Fibroblast of skin of left biceps (primary cell): ENCODE results near the gene GON7.
"Not testable (repeated sequence)": the region's sequence is repeated elsewhere in the genome, so short reads cannot be mapped to it uniquely, and the experiment has no call there.

Source experiments
- DNase-seq, 2 experiments: peaks; one replicate each; pipeline ENCODE4 v3.0.0-alpha.2; 2013; ENCODE audit warnings: low read depth in 2 of 2

GON7 gene

GRCh38 chr14:93200553-93200952 is 6.3 kb downstream of the GON7 start:
- DNase-seq = no peak

- DNase-seq = no peak
Measured at GRCh38 chr14:93199031-93199430, 7.8 kb downstream of the GON7 start.

GRCh38 chr14:93195316-93195999 is 11.4 kb downstream of the GON7 start:
- no peak for DNase-seq

- no peak for DNase-seq
Measured at GRCh38 chr14:93186956-93187355, 19.9 kb downstream of the GON7 start.

GRCh38 chr14:93186466-93186865 is 20.4 kb downstream of the GON7 start:
- no peak for DNase-seq

GRCh38 chr14:93185349-93185720 is 21.5 kb downstream of the GON7 start:
- DNase-seq = no peak

- peak in 1 of 2 experiments; percentile 46 for DNase-seq
Measured at GRCh38 chr14:93184391-93185348, 22.2 kb downstream of the GON7 start, which contains the start of the genes LYSET and MOAP1. Gene LYSET, plus strand, starts transcription at chr14:93185317. Its CDS starts 89 bp downstream, at chr14:93185406. Gene MOAP1, minus strand, starts transcription at chr14:93184897. Its CDS starts 655 bp downstream, at chr14:93184242.

- no peak for DNase-seq
Measured at GRCh38 chr14:93183596-93184317, 23.1 kb downstream of the GON7 start.

DNA sequence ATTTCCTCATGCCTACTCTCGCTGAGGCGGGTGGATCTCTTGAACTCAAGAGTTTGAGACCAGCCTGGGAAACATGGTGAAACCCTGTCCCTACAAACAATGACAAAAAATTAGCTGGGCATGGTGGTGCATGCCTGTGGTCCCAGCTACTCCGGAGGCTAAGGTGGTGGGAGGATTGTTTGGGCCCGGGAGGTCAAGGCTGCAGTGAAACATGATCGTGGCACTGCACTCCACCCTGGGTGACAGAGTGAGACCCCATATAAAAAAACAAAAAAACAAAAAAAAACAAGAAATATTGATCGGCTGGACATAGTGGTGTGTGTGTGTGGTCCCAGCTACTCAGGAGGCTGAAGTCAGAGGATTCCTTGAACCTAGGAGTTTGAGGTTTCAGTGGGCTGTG is 31.4 kb downstream of the GON7 start:
- no peak for DNase-seq

GRCh38 chr14:93174731-93175130 is 32.1 kb downstream of the GON7 start:
- DNase-seq = not testable (repeated sequence)

- DNase-seq = no peak
Measured at GRCh38 chr14:93173943-93174395, 32.9 kb downstream of the GON7 start.

DNA sequence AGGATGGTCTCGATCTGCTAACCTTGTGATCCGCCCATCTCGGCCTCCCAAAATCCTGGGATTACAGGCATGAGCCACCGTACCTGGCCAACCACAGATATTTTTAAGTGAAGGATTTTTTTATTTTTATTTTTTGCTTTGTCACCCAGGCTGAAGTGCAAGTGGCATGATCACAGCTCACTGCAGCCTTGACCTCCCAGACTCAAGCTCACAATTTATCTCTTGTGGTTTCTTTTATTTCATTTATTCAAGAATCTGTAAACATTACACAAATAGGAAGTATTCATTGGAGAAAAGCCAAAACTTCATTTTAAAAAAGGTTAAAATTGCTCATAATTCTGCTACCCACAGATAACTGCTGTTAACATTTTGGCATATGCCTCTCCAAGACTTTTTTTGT is 35.5 kb downstream of the GON7 start:
- no peak for DNase-seq

DNA sequence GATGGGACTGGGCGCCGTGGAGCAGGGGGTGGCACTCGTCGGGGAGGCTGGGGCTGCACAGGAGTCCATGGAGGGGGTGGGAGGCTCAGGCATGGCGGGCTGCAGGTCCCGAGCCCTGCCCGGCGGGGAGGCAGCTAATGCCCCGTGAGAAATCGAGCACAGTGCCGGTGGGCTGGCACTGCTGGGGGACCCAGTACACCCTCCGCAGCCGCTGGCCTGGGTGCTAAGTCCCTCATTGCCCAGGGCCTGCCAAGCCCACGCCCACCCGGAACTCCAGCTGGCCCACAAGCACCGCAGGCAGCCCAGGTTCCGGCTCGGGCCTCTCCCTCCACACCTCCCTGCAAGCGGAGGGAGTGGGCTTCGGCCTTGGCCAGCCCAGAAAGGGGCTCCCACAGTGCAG is 36.7 kb downstream of the GON7 start:
- not testable (repeated sequence) for DNase-seq

- not testable (repeated sequence) for DNase-seq
Measured at GRCh38 chr14:93169619-93170018, 37.2 kb downstream of the GON7 start.

DNA sequence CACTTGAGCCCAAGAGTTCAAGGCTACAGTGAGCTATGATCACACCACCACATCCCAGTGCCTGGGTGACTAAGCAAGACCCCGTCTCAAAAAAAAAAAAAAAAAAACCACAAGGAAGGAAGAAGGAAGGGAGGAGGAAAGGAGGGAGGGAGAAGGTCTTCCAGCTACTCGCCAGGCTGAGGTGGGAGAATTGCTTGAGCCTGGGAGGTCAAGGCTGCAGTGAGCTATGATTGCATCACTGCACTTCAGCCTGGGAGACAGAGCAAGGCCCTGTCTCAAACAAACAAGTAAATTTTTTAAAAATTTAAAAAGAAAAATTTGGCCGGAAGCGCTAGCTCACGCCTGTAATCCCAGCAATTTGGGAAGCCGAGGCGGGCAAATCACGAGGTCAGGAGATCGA is 38.3 kb downstream of the GON7 start:
- DNase-seq = not testable (repeated sequence)

DNA sequence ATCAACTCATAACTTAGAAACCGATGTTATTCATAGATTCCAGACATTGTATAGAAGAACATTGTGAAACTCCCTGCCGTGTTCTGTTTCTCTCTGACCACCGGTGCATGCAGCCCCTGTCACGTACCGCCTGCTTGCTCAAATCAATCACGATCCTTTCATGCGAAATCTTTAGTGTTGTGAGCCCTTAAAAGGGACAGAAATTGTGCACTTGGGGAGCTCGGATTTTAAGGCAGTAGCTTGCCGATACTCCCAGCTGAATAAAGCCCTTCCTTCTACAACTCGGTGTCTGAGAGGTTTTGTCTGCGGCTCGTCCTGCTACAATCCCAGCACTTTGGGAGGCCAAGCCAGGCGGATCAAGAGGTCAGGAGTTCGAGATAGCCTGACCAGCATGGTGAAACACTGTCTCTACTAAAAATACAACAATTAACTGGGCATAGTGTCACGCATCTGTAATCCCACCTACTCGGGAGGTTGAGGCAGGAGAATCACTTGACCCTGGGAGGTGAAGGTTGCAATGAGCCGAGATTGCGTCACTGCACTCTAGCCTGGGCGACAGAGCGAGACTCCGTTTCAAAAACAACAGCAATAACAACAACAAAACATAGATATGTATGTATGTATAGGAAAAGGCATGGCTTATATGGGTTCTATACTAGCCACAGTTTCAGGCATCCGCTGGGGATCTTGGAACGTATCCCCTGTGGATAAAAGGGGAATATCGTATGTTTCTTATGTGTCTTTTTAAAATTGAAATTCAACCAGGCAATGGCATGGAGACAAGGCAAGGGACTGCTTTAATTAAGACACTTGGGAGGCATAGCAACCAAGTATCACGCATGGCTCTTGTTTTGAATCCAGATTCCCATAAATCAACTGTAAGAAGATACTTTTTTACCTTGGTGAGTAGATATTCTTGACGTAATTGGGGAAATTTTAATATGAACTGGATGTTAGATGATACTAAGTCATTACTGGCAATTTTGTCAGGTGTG is 41.3 kb downstream of the GON7 start:
- not testable (repeated sequence) for DNase-seq

GRCh38 chr14:93163564-93163963 is 43.3 kb downstream of the GON7 start:
- no peak for DNase-seq

- DNase-seq = no peak
Measured at GRCh38 chr14:93161411-93161940, 45.4 kb downstream of the GON7 start.

- no peak for DNase-seq
Measured at GRCh38 chr14:93160353-93160801, 46.5 kb downstream of the GON7 start.

DNA sequence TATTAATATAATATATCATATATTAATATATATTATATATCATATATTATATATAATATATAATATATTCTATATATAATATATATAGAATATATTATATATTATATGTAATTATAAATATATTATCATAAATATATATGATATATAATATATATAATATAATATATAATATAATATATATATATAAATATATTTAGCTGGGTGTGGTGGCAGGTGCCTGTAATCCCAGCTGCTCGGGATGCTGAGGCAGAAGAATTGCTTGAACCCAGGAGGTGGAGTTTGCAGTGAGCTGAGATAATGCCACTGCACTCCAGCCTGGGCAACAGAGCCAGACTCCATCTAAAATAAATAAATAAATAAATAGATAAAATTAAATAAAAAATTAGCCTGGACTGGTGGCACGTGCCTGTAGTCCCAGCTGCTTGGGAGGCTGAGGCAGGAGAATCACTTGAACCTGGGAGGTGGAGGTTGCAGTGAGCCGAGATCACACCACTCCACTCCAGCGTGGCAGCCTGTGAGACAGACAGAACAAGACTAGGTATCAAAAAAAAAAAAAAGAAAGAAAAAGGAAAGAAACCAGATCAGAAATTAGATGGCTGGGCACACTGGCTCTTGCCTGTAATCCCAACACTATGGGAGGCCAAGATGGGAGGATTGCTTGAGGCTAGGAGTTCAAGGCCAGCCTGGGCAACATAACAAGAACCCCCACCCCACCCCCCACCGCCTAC is 47.1 kb downstream of the GON7 start:
- not testable (repeated sequence) for DNase-seq
